Measurements from ENCODE around the gene TFAP2C. TPM values are rescaled to one million over a fixed set of nuclear protein-coding genes. Genes with fewer than 3 reads are reported as not detected.

The TFAP2C gene
- total RNA-seq, 1 experiment from 2014 or later = 34.8 TPM

- Histone ChIP-seq H3K27me3 (ENCODE audit: insufficient read depth, low read depth) (no peaks in the 10 kb centered on the region), H3K27ac (no peak overlapping the region), H3K9me2 (ENCODE audit: insufficient read depth) (no peaks in the 10 kb centered on the region), H3K79me2 (ENCODE audit: low read depth) (peaks cover 16% of the 10 kb centered on the region; the same call in 1 of the 2 replicates), H3K4me2 (no peak overlapping the region), H3K9me3 (ENCODE audit: insufficient read depth, low read depth) (no peaks in the 10 kb centered on the region), H3K4me1 (replicated peaks; ENCODE audit: insufficient read depth) (peaks cover 44% of the 10 kb centered on the region), H3K4me3 (no peak overlapping the region), H3K36me3 (ENCODE audit: low read depth) (no peaks in the 10 kb centered on the region), H4K20me1 (ENCODE audit: insufficient read depth) (no peaks in the 10 kb centered on the region), H3F3A (ENCODE audit: insufficient read depth, low read depth) (peaks cover 26% of the 10 kb centered on the region), H2AFZ (no peak overlapping the region)
- intact Hi-C loops (cut with micrococcal nuclease; ENCODE audit: unreplicated experiment) = no loop called here
- ChIA-PET CTCF (no interaction called here), POLR2A (ENCODE audit: unreplicated experiment) (no interaction called here)
- no peak for DNase-seq
- TF ChIP-seq EZH2 (IDR thresholded peaks at IDR 0.05; ENCODE audit: low read depth) (no peak), CTCF (conservative IDR thresholded peaks at IDR 0.05) (no peak)
- BruUV-seq (replicated peaks) = no TSS peak
These were observed 56.8 kb downstream of the TFAP2C start for GRCh38 chr20:56685879-56686278.

- H3K4me3 ChIP-seq = peak overlapping the region; percentile 46; the same call in 1 of the 2 replicates
- BruUV-seq (replicated peaks) = no TSS peak
- POLR2A ChIA-PET (ENCODE audit: unreplicated experiment) = no interaction called here
- no peaks in the 10 kb centered on the region for H4K20me1 ChIP-seq (ENCODE audit: insufficient read depth)
- peak overlapping the region; percentile 69 for H3K4me2 ChIP-seq
- CTCF ChIA-PET = no interaction called here
- H2AFZ ChIP-seq = no peak overlapping the region
- H3K9me2 ChIP-seq (ENCODE audit: insufficient read depth) = no peaks in the 10 kb centered on the region
- no peaks in the 10 kb centered on the region for H3K27me3 ChIP-seq (ENCODE audit: insufficient read depth, low read depth)
- no peaks in the 10 kb centered on the region for H3K9me3 ChIP-seq (ENCODE audit: insufficient read depth, low read depth)
- TF ChIP-seq EZH2 (IDR thresholded peaks at IDR 0.05; ENCODE audit: low read depth) = no peak
- no peak for TF ChIP-seq CTCF (conservative IDR thresholded peaks at IDR 0.05)
- no peaks in the 10 kb centered on the region for H3K36me3 ChIP-seq (ENCODE audit: low read depth)
- intact Hi-C loops (cut with micrococcal nuclease; ENCODE audit: unreplicated experiment) = no loop called here
- peaks cover 16% of the 10 kb centered on the region; the same call in 1 of the 2 replicates for H3K79me2 ChIP-seq (ENCODE audit: low read depth)
- peaks cover 32% of the 10 kb centered on the region for H3F3A ChIP-seq (ENCODE audit: insufficient read depth, low read depth)
- peak in 1 of 2 experiments; percentile 67 for DNase-seq
- peak overlapping the region; percentile 13; the same call in 1 of the 2 replicates for H3K27ac ChIP-seq
- peaks cover 55% of the 10 kb centered on the region for H3K4me1 ChIP-seq (replicated peaks; ENCODE audit: insufficient read depth)
These were observed 58.0 kb downstream of the TFAP2C start for GRCh38 chr20:56687061-56687460.

GRCh38 chr20:56688106-56688505 is 59.0 kb downstream of the TFAP2C start:
- TF ChIP-seq EZH2 (IDR thresholded peaks at IDR 0.05; ENCODE audit: low read depth) = no peak
- no peak for TF ChIP-seq CTCF (conservative IDR thresholded peaks at IDR 0.05)
- H3K36me3 ChIP-seq (ENCODE audit: low read depth) = no peaks in the 10 kb centered on the region
- ChIA-PET CTCF (interaction anchor here (0.7 kb wide), 1 partner anchor 43 kb away, joined by 15 read pairs; no protein-coding TSS in a partner anchor), POLR2A (ENCODE audit: unreplicated experiment) (no interaction called here)
- H3K27ac ChIP-seq = peak overlapping the region; percentile 99; the same call in 1 of the 2 replicates
- BruUV-seq (replicated peaks) = no TSS peak
- intact Hi-C loops (cut with micrococcal nuclease; ENCODE audit: unreplicated experiment) = loop anchor here (2.0 kb wide), 1 partner anchor 59 kb away; the partner anchor contains the start of gene TFAP2C
- DNase-seq = no peak
- H3K4me2 ChIP-seq = peak overlapping the region; percentile 69
- H3K4me1 ChIP-seq (replicated peaks; ENCODE audit: insufficient read depth) = peaks cover 55% of the 10 kb centered on the region
- no peaks in the 10 kb centered on the region for H3K27me3 ChIP-seq (ENCODE audit: insufficient read depth, low read depth)
- H3K4me3 ChIP-seq = no peak overlapping the region
- no peaks in the 10 kb centered on the region for H3K9me3 ChIP-seq (ENCODE audit: insufficient read depth, low read depth)
- H4K20me1 ChIP-seq (ENCODE audit: insufficient read depth) = no peaks in the 10 kb centered on the region
- peaks cover 32% of the 10 kb centered on the region for H3F3A ChIP-seq (ENCODE audit: insufficient read depth, low read depth)
- H3K9me2 ChIP-seq (ENCODE audit: insufficient read depth) = no peaks in the 10 kb centered on the region
- H3K79me2 ChIP-seq (ENCODE audit: low read depth) = peaks cover 16% of the 10 kb centered on the region; the same call in 1 of the 2 replicates
- H2AFZ ChIP-seq = no peak overlapping the region

Other genes starting within 250 kb of the TFAP2C start
- gene AURKA, start 237.1 kb upstream of the TFAP2C start, total RNA-seq (2021) = 66.7 and 92.0 TPM in 2 replicates
- gene CSTF1, start 236.7 kb upstream of the TFAP2C start, total RNA-seq (2021) = 39.6 and 50.0 TPM in 2 replicates
- 0.15 TPM in 1 of 2 replicates, not detected in the other for gene CASS4, start 217.0 kb upstream of the TFAP2C start, total RNA-seq (2021)
- gene RTF2, start 160.7 kb upstream of the TFAP2C start, total RNA-seq (2021) = 96.2 and 108 TPM in 2 replicates
- gene FAM209A, start 104.6 kb upstream of the TFAP2C start, total RNA-seq (2021) = not detected in 2 replicates
- not detected in 2 replicates for gene FAM209B, start 96.1 kb upstream of the TFAP2C start, total RNA-seq (2021)